ENCODE measurements around the gene ACYP2.
"Not testable (repeated sequence)": the region's sequence is repeated elsewhere in the genome, so short reads cannot be mapped to it uniquely, and the experiment has no call there.

Gene ACYP2

DNA sequence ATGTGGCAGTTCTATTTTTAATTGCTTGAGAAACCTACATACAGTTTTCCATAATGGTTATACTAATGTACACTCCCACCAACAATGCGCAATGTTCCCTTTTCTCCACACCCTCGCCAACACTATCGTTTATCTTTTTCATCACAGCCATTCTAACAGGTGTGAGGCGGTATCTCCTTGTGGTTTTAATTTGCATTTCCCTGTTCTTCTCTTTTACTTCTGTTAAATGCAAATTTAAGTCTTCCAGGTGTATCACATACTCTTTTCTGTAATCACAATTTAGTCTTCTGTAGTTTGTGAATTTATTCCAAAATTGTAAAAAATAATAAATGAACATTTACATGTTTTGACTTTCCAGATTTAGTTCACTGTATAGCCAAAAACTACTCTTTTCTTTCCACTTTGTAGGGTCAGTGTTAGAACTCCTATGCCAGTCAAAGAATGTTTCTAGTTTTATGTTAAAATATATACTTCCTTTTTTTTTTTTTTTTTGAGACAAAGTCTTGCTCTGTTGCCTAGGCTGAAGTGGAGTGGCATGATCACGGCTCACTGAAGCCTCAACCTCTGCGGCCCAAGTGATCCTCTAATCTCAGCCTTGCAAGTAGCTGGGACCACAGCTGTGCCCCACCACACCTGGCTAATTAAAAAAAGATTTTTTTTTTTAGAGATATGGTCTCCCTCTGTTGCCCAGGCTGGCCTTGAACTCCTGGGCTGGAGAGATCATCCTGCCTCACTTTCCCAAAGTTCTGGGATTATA is 15.4 kb upstream of the ACYP2 start:
- no peak for DNase-seq

- no peak for DNase-seq
Observed at GRCh38 chr2:54100772-54101171, 14.6 kb upstream of the ACYP2 start.

DNA sequence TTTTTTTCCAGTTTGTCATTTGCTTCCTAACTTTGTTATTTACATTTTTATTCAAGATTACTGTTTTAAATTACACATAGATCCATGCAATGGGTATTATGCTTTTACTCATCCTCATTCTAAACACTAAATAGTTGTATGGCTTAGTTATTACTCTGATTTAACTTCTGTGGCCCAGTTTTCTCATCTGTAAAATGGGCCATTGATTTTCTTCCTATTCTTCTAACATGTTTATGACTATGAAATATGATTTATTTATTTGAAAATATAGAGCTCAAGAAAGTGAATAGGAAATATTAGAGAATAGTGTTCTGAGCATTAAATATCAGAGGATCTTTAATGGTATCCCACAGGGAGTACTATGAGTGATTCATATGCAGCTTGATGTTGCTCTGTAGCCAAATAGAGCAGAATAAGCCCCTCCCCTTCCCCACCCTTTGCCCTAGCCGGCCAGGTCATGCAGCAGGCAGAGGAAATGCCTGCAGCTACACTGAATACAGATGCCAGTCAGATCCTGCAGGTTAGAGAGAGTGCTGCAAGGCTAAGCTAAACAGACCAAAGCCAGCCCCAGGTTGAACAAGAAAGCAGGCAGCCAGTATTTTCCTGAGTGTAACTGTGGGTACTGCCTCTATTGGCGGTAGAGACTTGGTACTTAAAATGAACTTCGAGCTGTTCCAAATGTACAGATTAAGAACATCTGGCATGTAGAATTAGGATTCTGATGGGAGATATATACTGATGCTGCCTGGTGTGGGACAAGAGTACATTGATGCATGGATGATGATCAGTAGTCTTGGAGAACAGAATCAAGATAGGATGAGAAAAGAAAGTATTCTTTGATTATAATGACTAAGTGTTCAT is 11.7 kb upstream of the ACYP2 start:
- DNase-seq = no peak

DNA sequence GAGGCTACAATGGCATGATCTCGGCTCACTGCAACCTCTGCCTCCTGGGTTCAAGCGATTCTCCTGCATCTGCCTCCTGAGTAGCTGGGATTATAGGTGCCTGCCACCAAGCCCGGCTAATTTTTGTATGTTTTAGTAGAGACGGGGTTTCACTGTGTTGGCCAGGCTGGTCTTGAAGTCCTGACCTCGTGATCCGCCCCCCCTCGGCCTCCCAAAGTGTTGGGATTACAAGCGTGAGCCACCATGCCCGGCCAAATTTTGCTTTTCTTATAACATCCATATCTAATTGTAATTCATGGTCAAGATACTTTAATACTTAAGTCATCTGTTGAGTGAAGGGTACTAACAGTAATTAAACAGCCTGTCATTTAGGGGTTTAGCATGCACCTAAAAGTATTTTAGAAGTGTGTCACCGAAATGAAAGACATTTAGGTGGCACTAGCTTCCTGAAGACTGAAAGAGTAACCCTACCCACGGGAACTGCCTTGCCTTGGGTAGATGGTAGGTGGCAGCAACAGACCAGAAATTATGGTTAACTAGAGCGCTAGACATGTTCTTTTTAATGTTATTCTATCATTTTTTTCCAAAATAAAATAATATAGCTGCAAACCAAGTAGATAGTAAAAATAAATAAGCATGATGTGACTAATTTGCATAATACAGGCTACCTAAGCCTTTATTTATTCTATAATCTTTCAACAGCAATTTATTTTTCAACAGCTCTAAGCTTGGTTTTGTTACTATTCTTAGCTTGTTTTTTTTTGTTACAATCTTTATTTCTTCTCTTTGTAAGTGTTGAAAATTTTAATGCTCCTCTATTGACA is 8.6 kb upstream of the ACYP2 start:
- DNase-seq = peak; percentile 48

GRCh38 chr2:54107455-54107764 is 8.0 kb upstream of the ACYP2 start:
- DNase-seq = no peak

- DNase-seq = no peak
Observed at GRCh38 chr2:54107903-54108615, 7.4 kb upstream of the ACYP2 start.

DNA sequence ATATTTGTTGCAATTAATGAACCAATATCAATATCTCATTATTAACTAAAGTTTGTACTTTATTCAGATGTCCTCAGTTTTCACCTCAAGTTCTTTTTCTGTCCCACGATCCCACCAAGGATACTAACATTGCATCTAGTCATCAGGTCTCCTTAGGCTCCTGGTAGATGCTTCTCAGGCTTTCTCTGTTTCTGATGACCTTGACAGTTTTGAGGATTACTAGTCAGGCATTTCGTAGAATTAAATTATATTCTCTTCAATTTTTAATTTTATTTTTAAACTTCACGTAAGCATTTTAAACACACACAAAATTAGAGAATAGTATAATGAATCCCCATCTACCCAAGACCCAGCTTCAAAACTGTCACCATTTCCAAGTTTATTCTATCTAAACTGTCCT is 5.6 kb upstream of the ACYP2 start:
- DNase-seq = no peak

- DNase-seq = not testable (repeated sequence)
Observed at GRCh38 chr2:54114479-54114878, 936 bp upstream of the ACYP2 start.

GRCh38 chr2:54114936-54115283 is 505 bp upstream of the ACYP2 start:
- DNase-seq = no peak

DNA sequence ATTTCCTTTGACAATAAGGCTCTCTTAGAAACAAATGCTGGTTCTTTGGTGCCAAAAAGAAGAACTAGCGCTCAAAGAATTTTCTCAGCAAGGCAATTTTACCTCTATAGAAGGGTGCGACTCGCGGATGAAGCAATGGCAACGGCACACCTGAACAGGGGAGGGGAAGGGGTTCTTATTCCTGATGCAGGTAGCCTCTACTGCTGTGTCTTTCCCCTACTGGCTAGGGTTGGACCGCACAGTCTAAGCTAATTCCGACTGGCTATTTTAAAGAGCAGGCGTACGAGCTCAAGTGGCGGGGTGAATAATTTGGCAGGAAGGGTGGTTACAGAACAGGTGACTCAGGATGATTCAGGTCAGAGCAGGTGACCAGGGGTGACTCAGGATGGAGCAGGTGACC is 1.2 kb downstream of the ACYP2 start:
- not testable (repeated sequence) for DNase-seq

DNA sequence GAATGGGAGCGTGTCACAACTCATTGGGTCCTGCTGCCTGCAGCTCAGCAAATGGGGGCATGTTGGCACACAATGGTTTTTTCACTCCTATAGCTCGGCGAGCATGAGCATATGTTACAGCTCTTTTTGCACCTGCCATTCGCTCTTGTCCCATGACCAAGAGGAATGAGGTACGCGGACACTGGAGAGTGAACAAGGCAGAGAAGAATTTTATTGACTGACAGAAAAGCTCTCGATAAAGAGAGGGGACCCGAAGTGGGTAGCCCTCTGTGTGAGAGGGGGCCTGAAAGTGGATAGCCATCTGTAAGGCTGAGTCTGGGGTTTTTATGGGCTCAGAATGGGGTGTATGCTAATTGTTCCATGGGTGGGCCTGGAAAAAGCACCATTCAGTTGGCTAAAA is 5.5 kb downstream of the ACYP2 start:
- DNase-seq = no peak

- no peak for DNase-seq
Observed at GRCh38 chr2:54122171-54122935, 6.9 kb downstream of the ACYP2 start.

DNA sequence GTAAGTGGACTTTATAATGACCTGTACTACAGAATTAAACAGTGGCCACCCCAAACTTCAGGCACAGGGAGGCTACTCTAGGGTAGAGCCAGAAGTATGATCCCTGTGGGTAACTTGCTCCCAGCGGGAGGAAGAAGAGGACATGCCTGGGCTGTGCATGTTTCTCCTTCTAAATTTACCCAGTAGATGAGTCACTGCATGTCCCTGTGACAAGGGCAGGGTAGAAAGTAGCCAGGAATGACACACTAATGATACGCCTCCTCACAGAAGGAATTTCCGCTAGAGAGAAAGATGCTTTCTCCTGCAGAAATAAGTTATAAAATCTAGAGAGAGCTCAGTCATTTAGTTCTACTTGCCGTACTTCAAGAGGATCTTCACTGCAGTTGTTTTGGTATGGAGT is 7.5 kb downstream of the ACYP2 start:
- DNase-seq = no peak

- not testable (repeated sequence) for DNase-seq
Observed at GRCh38 chr2:54127174-54127573, 11.8 kb downstream of the ACYP2 start.

- DNase-seq = no peak
Observed at GRCh38 chr2:54133056-54133455, 17.6 kb downstream of the ACYP2 start.

DNA sequence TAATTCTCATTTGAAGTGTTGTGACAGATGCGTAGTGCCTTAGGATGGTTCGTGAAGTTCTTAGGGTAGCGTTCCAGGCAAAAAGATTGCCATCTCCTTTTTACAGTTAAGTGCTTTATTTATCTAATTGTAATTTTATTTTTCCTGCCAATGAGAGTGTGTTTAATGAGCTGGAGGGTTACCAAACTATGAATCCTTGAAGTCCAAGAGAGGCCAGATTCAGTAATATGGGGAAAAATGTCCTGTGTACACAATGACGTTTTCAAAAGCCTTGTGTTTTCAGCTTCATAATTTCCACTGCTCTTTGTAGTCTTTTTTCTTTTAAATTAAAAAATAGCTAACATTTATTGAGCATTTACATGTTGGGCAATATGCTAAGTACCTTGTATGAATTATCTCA is 23.8 kb downstream of the ACYP2 start:
- no peak for DNase-seq

DNA sequence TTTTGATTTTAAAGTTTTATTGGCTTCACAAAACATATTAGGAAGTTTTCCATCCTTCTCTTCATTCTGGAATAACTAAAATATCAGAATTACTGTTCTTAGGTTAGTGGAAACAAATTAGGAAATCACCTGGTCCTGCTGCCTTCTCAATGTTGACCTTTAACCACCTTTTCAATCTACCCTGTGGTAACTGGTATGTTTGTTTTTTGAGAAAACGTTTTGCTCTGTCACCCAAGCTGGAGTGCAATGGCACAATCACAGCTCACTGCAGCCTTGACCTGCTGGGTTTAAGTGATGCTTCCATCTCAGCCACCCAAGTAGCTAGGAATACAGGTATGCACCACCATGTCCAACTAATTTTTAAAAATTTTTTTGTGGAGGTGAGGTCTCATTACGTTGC is 28.4 kb downstream of the ACYP2 start:
- DNase-seq = no peak

GRCh38 chr2:54148391-54148790 is 33.0 kb downstream of the ACYP2 start:
- no peak for DNase-seq

DNA sequence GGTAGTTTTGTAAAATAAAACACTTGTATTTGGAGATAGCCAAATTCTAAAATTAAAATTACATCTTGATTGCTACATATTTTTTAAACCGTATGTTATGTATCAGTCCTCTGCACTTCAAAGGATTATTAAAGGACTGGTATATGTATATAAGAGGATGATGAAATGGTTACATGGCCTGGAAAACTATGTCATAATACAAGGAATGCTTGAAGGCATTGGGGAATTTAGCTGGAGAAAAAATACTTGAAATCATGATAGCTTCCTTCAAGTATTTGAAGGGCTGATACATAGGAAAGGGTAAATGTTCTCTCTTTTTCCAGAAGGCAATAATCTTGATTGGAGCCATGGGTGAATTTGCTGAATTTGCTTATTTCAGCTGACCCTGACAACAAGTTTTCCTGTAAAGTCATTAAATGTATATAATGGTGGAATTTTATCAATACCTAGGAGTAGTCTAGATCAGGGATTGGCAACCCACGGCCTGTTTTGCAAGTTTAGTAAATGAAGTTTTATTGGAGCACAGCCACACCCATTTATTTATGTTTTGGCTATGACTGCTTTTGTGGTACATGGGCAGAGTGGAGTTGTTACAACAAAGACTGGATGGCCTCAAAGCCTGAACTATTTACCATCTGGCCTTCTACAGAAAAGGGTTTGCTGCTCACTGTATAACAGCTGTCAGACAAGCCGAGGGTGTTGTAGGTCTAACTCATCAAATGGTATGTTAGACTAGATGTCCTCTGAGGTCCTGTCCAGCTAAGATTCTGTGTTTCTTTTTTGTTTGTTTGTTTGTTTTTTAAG is 34.4 kb downstream of the ACYP2 start:
- DNase-seq = no peak

GRCh38 chr2:54158311-54158710 is 42.9 kb downstream of the ACYP2 start:
- DNase-seq = no peak

- DNase-seq = no peak
Observed at GRCh38 chr2:54161660-54162424, 46.4 kb downstream of the ACYP2 start.

Measured in NCI-H446 treated with DMSO at 0.1 percent for 48 hours (cell line).